K562 (cell line): ENCODE results near the gene COL8A2. TPM values are rescaled to one million over a fixed set of nuclear protein-coding genes. Genes with fewer than 3 reads are reported as not detected.

Experiments
- ATF7 ChIP-seq: fragments of 450-650 bp; IDR thresholded peaks from 2 replicates; pipeline ENCODE4 v1.7.1; 2014; ENCODE audit warnings: mild to moderate bottlenecking, moderate library complexity
- ETS1 ChIP-seq: conservative IDR thresholded peaks from 2 replicates; pipeline ENCODE4 v1.6.1; 2011; ENCODE audit warnings: low read depth, mild to moderate bottlenecking, low read length; ENCODE audit not compliant: control insufficient read depth
- GTF2E2 ChIP-seq: fragments of 200-800 bp; sonication (Bioruptor generic); IDR thresholded peaks from 2 replicates; pipeline ENCODE4 v1.6.1; 2016; ENCODE audit warnings: missing genetic modification characterization, missing compliant biosample characterization
- HIVEP1 ChIP-seq: fragments of 250-450 bp; sonication (Bioruptor Pico); IDR thresholded peaks from 2 replicates; pipeline ENCODE4 v1.4.0; 2020; ENCODE audit warnings: mild to moderate bottlenecking
- KDM5B ChIP-seq: fragments of 200-600 bp; sonication (generic); IDR thresholded peaks from 2 replicates; pipeline ENCODE4 v1.6.1; 2012; ENCODE audit warnings: low read depth, mild to moderate bottlenecking, moderate library complexity, low read length, control low read depth, inconsistent platforms; ENCODE audit not compliant: insufficient replicate concordance
- NRF1 ChIP-seq, 2 experiments: fragments of 450-650 bp; IDR thresholded peaks in 1 of 2; conservative IDR thresholded peaks in 1 of 2; 2 replicates each; pipeline ENCODE4 v1.6.1; 2014; ENCODE audit warnings: mild to moderate bottlenecking in 2 of 2
- POLR2G ChIP-seq: fragments of 200-400 bp; formaldehyde crosslinking; IDR thresholded peaks from 2 replicates; pipeline ENCODE4 v1.6.1; 2017; ENCODE audit warnings: low read depth, mild to moderate bottlenecking, antibody characterized with exemption, low read length, moderate library complexity
- REST ChIP-seq, 2 experiments: fragments of 450-650 bp; formaldehyde crosslinking in 1 of 2; IDR thresholded peaks; 2 replicates each; pipeline versions ENCODE4 v1.4.0 to v1.6.1; 2014 to 2020; ENCODE audit warnings: mild to moderate bottlenecking in 2 of 2, borderline replicate concordance in 1 of 2, low read depth in 1 of 2
- SMARCE1 ChIP-seq: fragments of 450-650 bp; IDR thresholded peaks from 2 replicates; pipeline ENCODE4 v1.7.1; 2016; ENCODE audit warnings: mild to moderate bottlenecking
- SPI1 ChIP-seq: IDR thresholded peaks from 2 replicates; pipeline ENCODE4 v1.6.1; 2011; ENCODE audit warnings: low read depth, low read length, control low read depth, borderline replicate concordance
- TCFL5 ChIP-seq: fragments of 250-450 bp; sonication (Bioruptor Pico); conservative IDR thresholded peaks from 2 replicates; pipeline ENCODE4 v1.6.1; 2021; ENCODE audit warnings: mild to moderate bottlenecking, moderate library complexity, matching md5 sums
- ZNF134 ChIP-seq: fragments of 250-450 bp; sonication (Bioruptor Pico); conservative IDR thresholded peaks from 2 replicates; pipeline ENCODE4 v1.4.0; 2020
- ZNF253 ChIP-seq: fragments of 250-450 bp; sonication (Bioruptor Pico); conservative IDR thresholded peaks from 2 replicates; pipeline ENCODE4 v1.6.1; 2021; ENCODE audit warnings: mild to moderate bottlenecking
- ZNF57 ChIP-seq: fragments of 450-650 bp; formaldehyde crosslinking; IDR thresholded peaks from 2 replicates; pipeline ENCODE4 v1.4.0; 2020; ENCODE audit warnings: mild to moderate bottlenecking, moderate library complexity
- ZNF583 ChIP-seq: fragments of 250-450 bp; sonication (Bioruptor Pico); IDR thresholded peaks from 2 replicates; pipeline ENCODE4 v1.4.0; 2020
- ZNF780A ChIP-seq: fragments of 250-450 bp; sonication (Bioruptor Pico); IDR thresholded peaks from 2 replicates; pipeline ENCODE4 v1.5.0; 2021; ENCODE audit warnings: mild to moderate bottlenecking
- polyA plus RNA-seq, 8 experiments: library from polyadenylated mRNA; depleted of rRNA in 4 of 8; stranded (reverse) in 5 of 8; unstranded in 3 of 8; fragments of >200 nt; fragmentation: Nextera tagmentation in 2 of 8; fragmentation: Illumina TruSeq in 1 of 8; extraction: Ambion mirVana in 2 of 8; extraction: Trizol in 1 of 8; gene quantifications; 2 replicates each; pipeline versions ENCODE4 v1.2.1 to v1.2.3, GENCODE V29; 2011 to 2014; ENCODE audit warnings: inconsistent platforms in 1 of 8, missing spikeins in 1 of 8
- total RNA-seq, 7 experiments: library from RNA; depleted of rRNA in 6 of 7; stranded (reverse); fragments of >200 nt in 6 of 7; fragmentation: Illumina TruSeq in 2 of 7; extraction: Trizol in 2 of 7; gene quantifications; 2 replicates each; pipeline versions ENCODE4 v1.2.1 to v1.2.3, GENCODE V29; 2011 to 2021; ENCODE audit warnings: low replicate concordance in 1 of 7

The COL8A2 gene
- total and polyA plus RNA-seq, 9 of the 15 experiments (the other 6 are each of a cell fraction or from before 2014, with no cell fraction given) = 0.03 to 0.14 (median 0.04) TPM; not detected in 5

DNA sequence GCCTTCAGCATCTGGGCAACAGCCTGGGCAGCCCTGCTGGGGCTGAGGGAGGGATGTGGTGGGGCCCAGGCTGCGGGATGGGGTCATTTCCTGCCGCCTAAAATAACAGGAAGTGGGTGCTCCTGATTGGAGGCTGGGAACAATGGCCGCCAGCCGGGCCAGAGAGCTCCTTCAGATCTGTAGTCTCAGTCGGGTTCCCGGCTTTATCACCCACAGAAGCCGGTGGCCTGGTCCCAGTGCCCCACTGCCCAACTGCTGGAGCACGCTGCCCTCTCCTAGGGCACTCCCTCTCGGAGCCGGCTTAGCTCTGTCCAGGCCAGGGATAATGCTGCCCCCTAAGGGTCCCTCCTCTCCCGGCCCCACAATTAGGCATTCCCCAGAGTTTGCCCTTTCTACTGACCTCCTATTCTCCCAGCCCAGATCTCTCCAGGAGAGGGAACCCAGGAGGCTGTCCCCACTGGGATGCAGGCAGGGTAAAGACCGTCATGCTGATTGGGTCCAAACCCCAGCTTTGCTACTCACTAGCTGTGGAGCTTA, 36.0 kb upstream of the COL8A2 start (continued):
- no peak; the same call in 1 of the 2 replicates for TF ChIP-seq TCFL5
- TF ChIP-seq ZNF57 = peak; percentile 27; the same call in 1 of the 2 replicates
- TF ChIP-seq REST (IDR thresholded peaks at IDR 0.05; ENCODE audit: borderline replicate concordance) = peak; percentile 33; the same call in 1 of the 2 replicates
- no peak for TF ChIP-seq REST (CRISPR knock-in tag; IDR thresholded peaks at IDR 0.05; ENCODE audit: low read depth)
- peak; percentile 71; the same call in 1 of the 2 replicates for TF ChIP-seq ZNF583 (CRISPR knock-in tag)
- peak; percentile 80 for TF ChIP-seq ATF7
- peak; percentile 66; the same call in 1 of the 2 replicates for TF ChIP-seq ZNF134
- TF ChIP-seq ZNF253 (CRISPR knock-in tag) = no peak
- peak; percentile 88 for TF ChIP-seq POLR2G
- TF ChIP-seq NRF1 (conservative IDR thresholded peaks at IDR 0.05 in 1 of 2, IDR thresholded peaks at IDR 0.05 in 1 of 2) = peak in 1 of 2 experiments; percentile 10; a peak in 2 of 4 replicates
- TF ChIP-seq GTF2E2 (tag) = peak; percentile 67; the same call in 1 of the 2 replicates
- TF ChIP-seq HIVEP1 (CRISPR knock-in tag) = no peak
- TF ChIP-seq KDM5B = peak; percentile 83
- no peak for TF ChIP-seq ZNF780A (CRISPR knock-in tag)
- TF ChIP-seq SPI1 = peak; percentile 97
- 0 out of 2 replicates have a peak, but pooled peaks have one; percentile 66 for TF ChIP-seq ETS1
- TF ChIP-seq SMARCE1 = peak; percentile 48; the same call in 1 of the 2 replicates
- TF ChIP-seq, all 486 proteins: peak for 107
